Sigmoid colon (tissue), 4 donors: ENCODE measurements around the gene KRT14.

Experiments used
- EP300 ChIP-seq, 4 donors: sonication (generic); formaldehyde crosslinking; IDR thresholded peaks; one replicate each; pipeline ENCODE4 v1.6.1; 2017; ENCODE audit warnings: antibody characterized with exemption in 4 of 4
- POLR2A ChIP-seq, 2 donors: fragments of 450-650 bp; IDR thresholded peaks; one replicate each; pipeline ENCODE4 v1.6.1; 2016; ENCODE audit warnings: antibody characterized with exemption in 2 of 2, mild to moderate bottlenecking in 2 of 2, moderate library complexity in 2 of 2
- POLR2AphosphoS5 ChIP-seq, 4 donors: sonication (generic); formaldehyde crosslinking; IDR thresholded peaks; one replicate each; pipeline ENCODE4 v1.6.1; 2017; ENCODE audit warnings: antibody characterized with exemption in 4 of 4
- TF ChIP-seq, protein P1 (sequence below), 4 experiments: fragments of 450-650 bp in 3 of 4; fragments of 200-600 bp in 1 of 4; IDR thresholded peaks; one replicate each; pipeline ENCODE4 v1.5.1; 2016 to 2019; ENCODE audit warnings: antibody characterized with exemption in 4 of 4, mild to moderate bottlenecking in 3 of 4, moderate library complexity in 2 of 4

DNA sequence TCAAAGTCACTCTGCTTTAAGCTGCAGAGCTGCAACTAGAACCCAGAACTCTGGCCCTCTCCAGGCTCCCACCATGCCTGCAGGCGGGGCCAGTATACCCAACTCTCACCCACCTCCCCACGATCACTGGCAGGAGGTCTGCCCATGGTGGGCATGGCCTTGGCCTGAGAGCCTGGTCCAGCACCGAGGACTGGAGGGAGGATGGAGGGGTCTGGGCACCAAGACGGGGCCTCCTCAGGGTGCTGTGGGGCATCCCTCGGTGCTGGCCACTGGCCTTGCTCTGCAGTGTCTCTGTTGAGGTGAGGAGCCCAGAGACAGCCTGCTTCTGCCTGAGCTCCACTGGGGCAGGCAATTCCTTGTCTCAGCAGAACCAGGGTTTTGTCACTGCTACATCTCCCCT is 27.4 kb upstream of the KRT14 start:
- TF ChIP-seq POLR2AphosphoS5 (IDR thresholded peaks at IDR 0.05) = no peak
- TF ChIP-seq, protein P1, sequence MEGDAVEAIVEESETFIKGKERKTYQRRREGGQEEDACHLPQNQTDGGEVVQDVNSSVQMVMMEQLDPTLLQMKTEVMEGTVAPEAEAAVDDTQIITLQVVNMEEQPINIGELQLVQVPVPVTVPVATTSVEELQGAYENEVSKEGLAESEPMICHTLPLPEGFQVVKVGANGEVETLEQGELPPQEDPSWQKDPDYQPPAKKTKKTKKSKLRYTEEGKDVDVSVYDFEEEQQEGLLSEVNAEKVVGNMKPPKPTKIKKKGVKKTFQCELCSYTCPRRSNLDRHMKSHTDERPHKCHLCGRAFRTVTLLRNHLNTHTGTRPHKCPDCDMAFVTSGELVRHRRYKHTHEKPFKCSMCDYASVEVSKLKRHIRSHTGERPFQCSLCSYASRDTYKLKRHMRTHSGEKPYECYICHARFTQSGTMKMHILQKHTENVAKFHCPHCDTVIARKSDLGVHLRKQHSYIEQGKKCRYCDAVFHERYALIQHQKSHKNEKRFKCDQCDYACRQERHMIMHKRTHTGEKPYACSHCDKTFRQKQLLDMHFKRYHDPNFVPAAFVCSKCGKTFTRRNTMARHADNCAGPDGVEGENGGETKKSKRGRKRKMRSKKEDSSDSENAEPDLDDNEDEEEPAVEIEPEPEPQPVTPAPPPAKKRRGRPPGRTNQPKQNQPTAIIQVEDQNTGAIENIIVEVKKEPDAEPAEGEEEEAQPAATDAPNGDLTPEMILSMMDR (IDR thresholded peaks at IDR 0.05) = no peak
- no peak for TF ChIP-seq EP300 (IDR thresholded peaks at IDR 0.05)
- TF ChIP-seq POLR2A (IDR thresholded peaks at IDR 0.05) = no peak
